Stimulated activated CD4-positive, alpha-beta T cell treated with anti-CD3 and anti-CD28 coated beads, Interleukin-2, amount 100 ng/mL, for 48 hours (primary cell): ENCODE results near the gene ADCK1.
"Not testable (repeated sequence)": the region's sequence is repeated elsewhere in the genome, so short reads cannot be mapped to it uniquely, and the experiment has no call there.

Experiments used
- DNase-seq, 2 donors: peaks; one replicate each; pipeline ENCODE4 v3.0.0-alpha.2; 2020

Gene ADCK1

DNA sequence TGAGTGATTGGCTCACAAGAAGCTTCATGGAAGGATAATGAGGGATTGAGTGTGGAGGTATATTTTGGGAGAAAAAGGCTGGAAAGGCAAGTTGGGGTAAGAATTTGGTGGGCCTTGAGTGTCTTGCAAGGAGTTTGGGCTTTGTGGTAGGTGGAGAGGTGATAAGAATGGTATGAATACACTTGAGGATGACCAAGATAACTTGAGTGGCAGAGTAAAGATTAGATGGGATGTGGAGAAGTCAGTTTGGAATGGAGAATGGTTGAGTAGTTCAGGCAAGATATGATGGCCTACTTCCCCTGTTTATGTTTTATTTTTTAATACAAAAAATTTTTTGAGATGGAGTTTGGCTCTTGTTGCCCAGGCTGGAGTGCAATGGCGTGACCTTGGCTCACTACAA is 9.1 kb downstream of the ADCK1 start:
- DNase-seq = no peak

DNA sequence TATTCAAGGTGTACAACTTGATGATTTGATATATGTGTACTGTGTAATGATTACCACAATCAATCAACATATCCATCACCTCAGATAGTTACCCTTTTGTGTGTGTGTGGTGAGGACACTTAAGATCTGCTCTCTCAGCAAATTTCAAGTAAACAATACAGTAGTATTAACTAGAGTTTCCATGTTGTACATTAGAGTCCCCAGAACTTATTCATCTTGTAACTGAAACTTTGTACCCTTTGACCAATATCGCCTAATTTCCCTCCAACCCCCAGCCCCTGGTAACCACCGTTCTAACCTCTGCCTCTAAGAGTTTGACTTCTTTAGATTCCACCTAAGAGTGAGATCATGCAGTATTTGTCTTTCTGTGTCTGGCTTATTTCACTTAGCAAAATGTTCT is 12.1 kb downstream of the ADCK1 start:
- DNase-seq = no peak

DNA sequence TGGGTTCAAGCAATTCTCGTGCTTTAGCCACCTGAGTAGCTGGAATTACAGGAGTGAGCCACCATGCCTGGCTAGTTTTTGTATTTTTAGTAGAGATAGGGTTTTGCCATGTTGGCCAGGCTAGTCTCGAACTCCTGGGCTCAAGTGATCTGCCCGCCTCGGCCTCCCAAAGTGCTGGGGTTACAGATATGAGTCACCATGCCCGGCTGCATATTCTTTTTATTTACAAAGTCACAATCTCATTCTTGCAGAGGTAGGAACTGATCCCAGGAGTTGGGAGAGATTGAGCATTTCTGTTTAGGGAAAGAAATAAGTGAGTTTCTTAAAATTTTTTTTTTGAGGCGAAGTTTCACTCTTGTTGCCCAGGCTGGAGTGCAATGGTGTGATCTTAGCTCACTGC is 12.8 kb downstream of the ADCK1 start:
- not testable (repeated sequence) for DNase-seq

DNA sequence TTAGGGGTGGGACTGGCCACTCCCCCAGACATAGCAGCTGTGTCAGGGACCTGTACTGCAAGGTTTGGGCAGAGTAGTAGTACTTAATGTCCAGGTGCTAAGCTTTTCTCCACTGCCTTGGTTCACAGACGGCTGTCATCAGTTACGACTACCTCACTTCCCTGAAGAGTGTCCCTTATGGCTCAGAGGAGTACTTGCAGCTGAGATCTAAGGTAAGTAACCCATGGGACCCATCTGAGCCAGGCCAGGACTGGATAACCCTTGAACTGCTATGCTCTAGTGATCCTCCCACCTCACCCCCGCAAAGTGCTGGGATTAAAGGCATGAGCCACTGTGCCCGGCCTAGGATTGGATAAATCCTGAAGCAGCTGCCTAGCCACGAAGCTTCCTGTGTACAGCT is 22.4 kb downstream of the ADCK1 start:
- DNase-seq = no peak

DNA sequence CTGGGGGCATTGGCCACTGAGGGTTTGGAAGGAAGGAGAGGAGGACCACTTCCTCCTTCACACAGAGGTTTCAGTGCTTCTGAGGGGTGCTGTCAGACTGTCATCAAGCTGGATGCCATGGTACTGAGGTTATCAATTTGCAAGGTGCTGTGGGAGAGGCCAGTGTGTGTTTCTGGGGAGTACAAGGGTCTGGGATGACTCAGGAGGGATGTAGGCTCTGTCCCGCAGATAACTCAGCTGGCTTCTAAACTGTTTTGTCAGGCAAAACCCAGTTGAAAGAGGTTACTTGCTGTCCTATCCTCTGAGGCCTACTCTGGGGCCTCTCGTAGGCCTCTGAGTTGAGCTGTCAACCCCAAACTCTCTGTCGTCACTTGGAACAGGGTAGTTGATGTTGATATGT is 22.8 kb downstream of the ADCK1 start:
- no peak for DNase-seq

DNA sequence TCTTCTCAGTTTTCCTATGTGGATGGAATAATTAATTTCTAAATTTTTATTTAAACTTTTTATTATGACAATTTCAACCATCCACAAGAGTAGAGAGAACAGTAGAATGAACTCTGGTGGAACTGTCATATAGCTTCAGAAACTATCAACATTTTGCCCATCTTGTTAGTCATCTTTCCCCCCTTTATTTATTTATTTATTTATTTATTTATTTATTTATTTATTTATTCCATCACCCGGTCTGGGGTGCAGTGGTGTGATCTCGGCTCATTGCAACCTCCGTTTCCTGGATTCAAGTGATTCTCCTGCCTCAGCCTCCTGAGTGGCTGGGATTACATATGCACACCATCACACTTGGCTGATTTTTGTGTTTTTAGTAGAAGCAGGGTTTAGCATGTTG is 23.5 kb downstream of the ADCK1 start:
- DNase-seq = no peak

DNA sequence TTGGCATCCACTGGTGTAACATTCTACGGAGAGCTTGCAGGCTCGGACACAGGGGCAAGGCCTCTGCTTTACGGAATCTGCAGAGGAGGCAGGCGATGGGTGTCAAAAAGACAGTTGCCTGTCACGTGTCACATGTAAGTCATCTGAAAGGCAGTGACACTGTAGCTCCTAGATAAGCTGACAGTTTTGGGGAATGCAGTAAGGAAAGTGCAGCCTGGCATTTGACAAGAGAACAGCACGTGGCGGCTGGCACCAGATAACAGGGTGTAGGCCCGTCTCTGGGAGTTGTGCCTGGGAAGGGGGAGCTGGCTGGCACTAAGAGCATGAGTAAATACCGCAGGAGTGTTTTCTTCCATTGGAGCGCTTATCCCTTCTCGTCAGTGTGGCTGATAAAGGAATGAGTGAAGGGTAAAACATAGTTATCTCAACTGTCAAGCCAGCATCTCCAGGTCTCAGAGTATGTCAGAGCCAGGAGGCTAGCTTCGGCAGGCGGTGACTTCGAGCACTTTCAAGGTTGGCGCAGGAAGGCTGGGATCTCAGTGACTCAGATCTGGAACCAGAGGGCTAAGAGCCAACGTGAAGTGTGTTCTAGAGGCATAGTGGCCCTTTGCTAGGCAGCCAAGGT is 26.1 kb downstream of the ADCK1 start:
- no peak for DNase-seq

DNA sequence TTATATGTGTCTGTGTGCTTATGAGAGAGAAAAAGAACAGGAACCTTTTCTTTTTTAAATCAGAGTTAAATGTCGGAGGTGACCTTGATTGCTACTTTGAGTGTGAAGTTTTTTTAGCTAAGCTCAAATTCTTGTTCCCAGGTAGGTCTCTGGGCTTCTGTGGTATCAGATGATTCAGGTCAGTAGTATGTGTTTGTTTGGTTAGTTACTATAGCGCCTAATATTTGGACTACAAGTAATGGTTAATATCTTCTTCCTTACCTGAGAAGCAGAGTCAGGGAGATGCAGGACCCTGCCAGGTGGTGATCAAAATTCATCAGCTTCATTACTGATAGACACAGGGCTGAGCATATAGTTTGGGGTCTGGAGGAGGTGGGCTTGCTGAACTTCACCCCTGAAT is 30.8 kb downstream of the ADCK1 start:
- no peak for DNase-seq

DNA sequence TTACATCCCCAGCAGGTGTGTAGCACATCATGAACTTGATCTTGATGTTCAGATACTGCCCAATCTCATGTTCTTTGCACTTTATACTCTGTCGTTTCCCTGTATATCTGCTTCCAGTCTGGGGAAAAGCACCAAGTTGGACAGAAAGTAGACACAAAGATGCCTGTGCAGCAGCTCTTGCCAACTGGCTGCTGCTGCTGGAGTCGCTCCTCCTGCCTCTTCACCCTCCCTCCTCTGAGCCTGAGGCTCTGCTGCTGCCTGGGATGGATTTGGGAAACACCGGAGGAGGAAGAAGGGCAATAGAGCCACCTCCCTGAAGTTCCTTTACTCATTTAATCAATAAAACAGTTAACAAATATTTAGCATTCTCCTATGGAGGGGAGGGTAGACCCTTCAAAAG is 32.4 kb downstream of the ADCK1 start:
- no peak for DNase-seq

DNA sequence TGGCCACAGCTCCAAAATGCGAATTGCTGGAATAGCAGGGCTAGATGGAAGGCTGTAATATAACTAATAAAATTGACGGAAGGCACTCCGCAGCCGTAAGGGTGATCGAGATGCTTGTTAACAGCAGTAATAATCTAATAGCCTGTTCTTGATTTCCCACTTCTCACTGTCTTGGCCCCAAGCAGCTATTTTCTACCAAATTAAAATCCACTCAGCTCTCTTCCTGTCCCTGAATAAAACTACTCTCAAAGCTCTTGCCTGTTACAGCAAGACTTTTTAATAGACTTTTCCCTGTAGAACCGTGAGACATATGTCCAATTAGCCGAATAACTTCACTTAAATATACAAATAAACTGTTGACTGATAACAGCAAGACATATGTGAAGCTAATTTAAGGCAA is 38.0 kb downstream of the ADCK1 start:
- no peak for DNase-seq

DNA sequence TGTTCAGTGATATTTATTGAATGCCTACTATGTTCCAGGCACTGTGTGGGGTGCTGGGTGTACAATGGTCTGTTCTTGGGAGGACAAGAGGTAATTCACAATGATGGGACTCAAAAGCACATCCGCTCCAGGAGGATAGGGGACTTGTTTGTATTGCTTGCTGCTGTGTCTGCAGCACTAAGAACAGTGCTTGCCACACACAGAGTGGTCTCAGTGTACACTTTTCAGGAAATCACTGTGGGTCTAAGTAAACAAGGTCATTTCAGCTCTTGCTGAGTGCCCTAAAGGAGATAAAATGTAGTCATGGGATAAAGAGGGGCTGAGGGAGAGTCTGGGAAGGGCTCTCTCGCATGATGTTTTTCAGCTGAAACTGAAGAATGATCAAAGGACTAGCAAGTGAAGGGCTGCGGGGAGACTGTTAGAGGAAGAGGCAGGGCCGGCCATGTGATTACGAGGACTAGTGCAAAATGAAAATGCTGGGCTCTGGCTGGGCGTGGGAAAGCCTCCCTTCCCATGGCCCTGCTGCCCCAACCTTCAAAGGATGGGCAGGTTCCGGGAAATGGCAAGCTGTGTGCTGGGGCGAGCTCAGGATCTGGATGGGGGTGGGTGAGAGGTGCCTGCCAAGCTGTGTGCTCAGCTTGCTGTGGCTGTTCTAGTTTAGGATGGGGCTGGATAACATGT is 39.1 kb downstream of the ADCK1 start:
- DNase-seq = no peak

DNA sequence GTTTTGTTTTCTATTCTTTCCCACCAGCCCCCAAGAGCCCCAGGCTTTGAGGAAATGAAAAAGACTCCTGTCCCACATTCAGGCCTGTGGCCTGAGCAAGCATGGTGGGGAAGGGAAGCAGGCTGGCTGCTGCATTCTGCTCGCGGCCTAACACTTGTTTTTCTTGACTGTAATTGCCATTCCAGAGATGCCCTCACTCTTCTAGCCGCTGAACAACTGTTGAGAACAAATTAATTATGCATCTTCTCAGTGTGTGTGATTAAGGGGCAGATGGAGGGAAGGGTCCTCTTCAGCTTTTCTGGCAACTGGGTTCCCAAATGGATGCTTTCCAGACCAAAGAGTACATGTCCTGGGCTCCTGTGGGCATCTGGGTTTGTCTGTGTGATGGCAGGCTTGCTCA is 43.3 kb downstream of the ADCK1 start:
- DNase-seq = no peak

DNA sequence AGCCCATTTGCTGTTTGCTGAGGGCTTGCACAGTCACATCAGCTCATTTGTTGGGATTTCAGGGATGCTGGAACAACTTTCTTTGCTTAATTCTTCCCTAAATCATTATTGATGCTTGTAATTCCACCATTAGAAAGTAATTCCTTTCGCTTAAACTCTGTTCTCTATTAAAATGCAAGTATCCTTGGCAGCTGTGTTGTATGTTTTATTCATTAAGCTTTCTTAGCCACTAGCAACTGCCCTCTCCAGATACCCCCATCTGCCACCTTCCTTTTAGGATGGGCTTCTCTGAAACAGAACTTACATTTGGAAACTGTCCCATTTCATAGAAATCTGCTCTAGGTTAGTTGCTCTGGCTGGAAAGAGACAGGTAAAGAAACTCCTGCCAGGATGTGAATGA is 43.7 kb downstream of the ADCK1 start:
- no peak for DNase-seq

DNA sequence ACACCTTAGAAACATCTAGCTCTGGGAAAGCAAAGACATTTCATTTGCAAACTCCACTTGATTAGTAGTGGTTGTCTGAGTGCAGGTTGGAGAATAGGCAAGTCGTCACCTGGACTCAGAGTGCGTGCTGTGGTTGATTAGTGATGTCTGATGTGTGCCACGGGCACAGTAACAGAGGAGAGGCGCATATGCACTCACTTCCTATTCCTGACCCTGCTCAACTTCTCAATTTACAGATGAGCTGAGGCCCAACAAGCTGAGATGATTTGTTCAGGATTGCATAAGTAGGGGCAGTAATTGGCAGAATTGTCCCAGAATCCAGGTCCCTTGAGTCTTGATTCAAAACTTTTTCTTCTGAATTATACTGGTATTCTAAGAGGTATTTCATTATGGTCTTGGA is 44.9 kb downstream of the ADCK1 start:
- DNase-seq = no peak

DNA sequence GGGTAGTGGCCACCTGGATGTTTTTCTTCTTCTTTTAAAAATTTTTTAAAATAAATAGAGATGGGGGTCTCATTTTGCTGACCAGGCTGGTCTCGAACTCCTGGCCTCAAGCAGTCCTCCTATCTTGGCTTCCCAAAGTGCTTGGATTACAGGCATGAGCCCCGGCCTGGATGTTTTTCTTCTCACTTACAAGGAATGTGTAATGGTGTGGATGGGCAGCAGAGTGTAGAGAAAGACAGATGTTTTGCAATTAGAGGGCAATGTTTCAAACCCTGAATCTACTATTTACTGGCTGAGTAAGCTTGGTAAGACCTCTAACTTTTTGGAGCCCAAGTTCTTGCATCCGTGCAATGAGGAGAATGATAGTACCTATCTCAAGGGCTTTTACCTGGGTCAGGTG is 48.1 kb downstream of the ADCK1 start:
- DNase-seq = no peak

DNA sequence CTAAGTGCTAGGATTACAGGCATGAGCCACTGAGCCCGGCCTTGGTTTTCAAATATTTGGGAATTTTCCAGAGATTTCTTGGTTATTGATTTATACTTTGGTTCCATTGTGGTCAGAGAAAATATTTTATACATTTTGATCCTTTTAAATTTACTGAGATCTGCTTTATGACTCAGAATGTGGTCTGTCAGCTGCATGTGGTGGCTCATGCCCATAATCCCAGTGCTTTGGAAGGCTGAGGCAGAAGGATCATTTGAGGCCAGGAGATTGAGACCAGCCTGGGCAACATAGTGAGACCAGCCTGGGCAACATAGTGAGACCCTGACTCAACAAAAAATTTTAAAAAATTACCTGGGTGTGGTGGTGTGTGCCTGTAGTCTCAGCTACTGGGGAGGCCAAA is 49.8 kb downstream of the ADCK1 start:
- DNase-seq = no peak

DNA sequence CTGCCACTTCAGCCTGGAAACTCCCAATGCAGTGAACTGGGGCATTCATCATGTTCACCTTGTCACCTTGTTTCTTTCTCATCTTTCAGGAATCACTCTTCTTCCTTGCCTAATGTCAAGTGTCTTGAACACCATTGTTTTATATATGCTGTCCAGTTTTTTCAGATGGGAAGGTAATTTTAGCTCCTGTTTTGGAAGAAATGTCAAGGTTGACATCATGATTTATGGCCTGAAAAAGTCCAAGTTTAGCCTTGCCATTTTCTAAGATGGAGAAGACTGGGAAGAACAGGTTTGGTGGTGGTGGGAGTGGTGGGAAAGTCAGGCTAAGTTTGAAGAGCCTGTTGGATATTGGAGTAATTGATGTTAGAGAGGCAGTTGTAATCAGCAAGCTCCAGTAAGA is 54.0 kb downstream of the ADCK1 start:
- no peak for DNase-seq

DNA sequence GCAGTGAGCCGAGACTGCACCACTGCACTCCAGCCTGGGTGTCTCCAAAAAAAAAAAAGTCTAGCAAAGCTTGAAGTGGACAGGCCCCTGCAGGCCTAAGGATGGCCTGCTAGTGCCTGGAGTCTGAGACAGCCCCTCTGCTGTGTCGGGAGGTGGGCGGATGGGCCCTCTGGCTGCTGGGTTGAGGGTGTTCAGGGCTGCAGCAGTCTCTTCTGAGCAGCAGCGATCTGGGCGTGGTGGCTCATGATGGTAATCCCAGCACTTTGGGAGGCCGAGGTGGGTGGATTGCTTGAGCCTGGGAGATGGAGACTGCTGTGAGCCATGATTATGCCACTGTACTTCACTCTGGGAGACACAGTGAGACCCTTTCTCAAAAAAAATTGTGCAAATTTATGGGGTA is 57.0 kb downstream of the ADCK1 start:
- DNase-seq = no peak

DNA sequence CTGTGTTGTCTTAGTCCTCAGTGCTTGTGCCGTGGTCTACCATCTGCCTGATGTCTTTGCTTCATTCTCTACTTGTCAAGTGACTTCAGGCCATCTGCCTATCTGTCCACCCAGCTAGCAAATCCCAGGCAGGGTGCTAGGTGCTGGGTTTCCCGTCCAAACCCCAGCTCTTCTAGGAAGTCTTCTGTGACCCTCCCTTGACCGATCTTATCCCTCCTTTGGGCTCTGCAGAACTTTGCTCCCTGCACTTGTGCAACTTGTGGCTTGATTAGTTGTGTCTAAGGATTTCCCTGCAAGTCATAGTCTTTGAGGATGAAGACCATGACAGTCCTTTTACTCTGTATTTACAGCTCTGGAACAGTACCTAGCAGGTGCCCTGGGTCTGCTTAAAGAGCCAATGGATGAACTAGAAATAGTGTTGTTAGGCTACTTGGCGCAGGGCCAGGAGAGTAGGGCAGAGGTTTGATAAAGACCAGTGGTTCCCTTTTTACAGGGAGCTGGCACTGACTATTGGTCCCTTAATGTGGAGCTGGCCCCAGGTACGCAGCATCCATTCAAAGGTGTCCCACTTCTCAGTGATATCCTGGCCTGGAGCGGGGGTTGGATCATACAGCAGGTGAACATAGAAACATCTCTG is 60.1 kb downstream of the ADCK1 start:
- no peak for DNase-seq

DNA sequence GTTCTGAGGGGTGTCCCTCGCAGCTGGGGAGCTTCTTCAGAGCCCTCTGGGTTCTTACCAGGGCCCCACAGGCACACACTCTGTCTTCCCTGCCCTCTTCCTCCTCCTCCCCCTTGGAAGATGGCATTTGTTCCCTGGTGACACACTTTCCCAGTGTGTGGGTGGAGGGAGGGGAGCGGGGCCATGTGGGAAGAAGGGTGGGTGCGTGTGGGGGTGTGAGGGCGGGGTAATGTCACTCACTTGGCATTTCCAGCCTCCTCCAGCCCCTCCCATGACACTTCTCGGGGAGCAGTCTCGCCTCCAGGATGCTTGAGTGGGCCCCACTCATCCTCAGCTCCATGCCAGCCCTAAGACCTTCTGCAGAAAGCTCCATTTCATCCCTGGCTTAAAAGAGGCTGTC is 61.3 kb downstream of the ADCK1 start:
- no peak for DNase-seq

DNA sequence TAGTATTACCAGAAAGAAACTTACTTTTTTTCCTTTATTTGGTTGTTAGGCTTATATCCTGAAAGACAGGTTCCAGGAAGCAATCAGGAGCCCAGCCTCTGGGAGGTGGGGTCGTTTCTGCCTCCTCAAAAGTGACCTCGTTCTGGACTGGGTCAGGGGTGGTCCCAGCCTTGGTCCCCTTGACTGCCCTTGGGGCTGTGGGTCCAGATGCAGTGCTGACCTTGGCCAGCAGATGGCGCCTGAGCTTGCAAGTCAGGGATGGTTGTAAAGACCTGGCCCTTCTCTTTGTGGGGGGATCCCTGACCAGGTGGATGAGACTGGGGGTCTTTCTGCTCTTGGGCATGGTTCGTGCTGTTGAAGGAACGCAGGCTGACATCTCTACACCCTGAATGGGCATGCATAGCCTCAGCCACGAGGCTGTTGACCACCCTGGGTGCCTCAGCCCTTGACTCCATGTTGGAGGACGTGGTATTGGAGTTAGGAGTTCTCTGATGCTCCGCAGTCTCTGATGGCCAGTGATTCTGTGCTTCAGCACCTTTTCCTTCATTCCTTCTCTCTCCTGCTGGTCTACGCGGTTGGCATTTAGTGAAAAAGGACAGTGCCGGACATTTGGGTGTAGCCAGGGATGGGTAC is 62.4 kb downstream of the ADCK1 start:
- peak; percentile 79 to 80 for DNase-seq

DNA sequence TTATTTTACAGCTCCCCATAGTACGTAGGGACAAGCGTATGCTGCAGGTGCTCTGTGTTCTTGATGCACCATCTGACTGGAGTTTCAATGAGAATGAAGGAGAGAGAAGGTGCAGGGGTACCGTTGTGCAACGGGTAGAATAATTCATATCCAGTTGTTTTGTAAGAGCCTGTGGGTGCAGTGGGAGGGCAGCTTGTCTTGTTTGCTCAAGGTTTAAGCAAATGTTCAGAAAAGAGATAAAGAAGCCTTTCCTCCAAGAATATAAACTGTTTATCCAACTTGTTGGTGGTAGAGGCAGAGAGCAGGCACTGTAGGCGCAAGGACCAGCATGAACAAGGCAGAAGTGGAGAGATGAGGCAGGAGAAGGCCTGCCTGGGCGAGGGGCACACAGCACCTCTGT is 64.2 kb downstream of the ADCK1 start:
- no peak for DNase-seq

DNA sequence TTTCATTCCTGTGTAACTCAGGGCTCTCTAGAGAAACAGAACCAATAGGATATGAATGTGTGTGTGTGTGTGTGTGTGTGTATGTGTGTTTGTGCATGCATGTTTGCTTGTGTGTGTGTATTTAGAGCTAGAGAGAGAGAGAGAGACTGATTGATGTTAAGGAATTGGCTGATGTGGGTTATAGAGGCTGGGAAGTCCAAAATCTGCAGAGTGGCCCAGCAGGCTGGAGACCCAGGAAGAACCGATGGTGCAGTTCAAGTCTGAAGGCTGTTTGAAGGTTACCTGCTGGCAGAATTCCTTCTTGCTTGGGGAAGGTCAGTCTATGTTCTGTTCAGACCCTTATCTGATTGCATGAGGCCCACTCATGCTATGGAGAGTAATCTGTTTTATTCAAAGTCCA is 64.7 kb downstream of the ADCK1 start:
- DNase-seq = no peak

DNA sequence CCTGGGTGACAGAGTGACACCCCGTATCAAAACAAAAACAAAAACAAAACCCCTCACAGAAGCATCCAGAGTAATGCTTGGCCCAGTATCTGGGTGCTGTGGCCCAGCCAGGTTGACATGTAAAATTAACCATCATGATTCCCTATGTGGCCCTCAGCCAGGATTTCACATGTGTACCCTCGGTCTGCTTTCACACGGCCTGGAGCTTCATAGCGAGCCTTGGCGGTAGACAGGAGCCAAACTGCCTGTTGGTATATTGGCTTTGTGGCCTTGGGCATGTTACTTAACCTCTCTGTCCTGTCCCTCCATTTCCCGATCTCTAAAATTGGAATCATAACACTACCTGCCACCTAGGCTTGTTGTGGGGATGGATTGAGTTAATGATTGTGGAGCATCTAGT is 65.5 kb downstream of the ADCK1 start:
- DNase-seq = no peak
